SK-N-MC (cell line): ENCODE data around the gene PCMT1.

Source experiments
- EZH2 ChIP-seq: fragments of 200-600 bp; sonication (generic); IDR thresholded peaks from one replicate; pipeline ENCODE4 v1.6.1; 2017; ENCODE audit warnings: antibody characterized with exemption
- FOXP2 ChIP-seq: optimal IDR thresholded peaks from 2 replicates; pipeline ENCODE3; 2011; ENCODE audit warnings: mild to moderate bottlenecking, moderate library complexity; ENCODE audit not compliant: insufficient read depth; ENCODE audit errors: extremely low read length, control extremely low read depth
- POLR2AphosphoS5 ChIP-seq: IDR thresholded peaks from 2 replicates; pipeline ENCODE4 v1.6.1; 2012; ENCODE audit warnings: mild to moderate bottlenecking, low read depth, low read length, borderline replicate concordance

DNA sequence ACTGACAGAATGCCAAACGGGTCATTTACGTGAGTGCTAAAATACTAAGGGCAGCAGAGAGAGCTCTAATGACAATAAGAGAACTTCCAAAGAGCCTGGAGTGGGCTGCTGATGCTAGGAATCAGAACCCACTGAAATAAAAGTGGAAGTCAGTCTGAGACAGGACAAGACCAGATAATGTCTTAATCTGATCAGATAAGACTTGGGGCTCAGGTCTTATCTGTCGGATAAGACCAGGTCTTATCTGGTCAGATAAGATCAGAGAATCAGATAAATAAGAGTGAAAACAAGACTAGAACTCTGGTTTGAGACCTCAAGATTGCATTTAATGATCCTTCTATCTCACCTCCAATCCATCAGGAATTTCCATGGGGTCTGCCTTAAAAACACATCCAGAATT lies 96.0 kb downstream of the PCMT1 start:
- TF ChIP-seq POLR2AphosphoS5 (no peak), EZH2 (no peak), FOXP2 (no peak)
